GM19463 (cell line): ENCODE measurements around the gene HOXA3.

Source experiments
- ATAC-seq: cut with Tn5 transposase; IDR thresholded peaks from one replicate; pipeline ENCODE4 v1.9.1; 2021; ENCODE audit warnings: mild to moderate bottlenecking, moderate library complexity; ENCODE audit not compliant: unreplicated experiment

HOXA3 gene

DNA sequence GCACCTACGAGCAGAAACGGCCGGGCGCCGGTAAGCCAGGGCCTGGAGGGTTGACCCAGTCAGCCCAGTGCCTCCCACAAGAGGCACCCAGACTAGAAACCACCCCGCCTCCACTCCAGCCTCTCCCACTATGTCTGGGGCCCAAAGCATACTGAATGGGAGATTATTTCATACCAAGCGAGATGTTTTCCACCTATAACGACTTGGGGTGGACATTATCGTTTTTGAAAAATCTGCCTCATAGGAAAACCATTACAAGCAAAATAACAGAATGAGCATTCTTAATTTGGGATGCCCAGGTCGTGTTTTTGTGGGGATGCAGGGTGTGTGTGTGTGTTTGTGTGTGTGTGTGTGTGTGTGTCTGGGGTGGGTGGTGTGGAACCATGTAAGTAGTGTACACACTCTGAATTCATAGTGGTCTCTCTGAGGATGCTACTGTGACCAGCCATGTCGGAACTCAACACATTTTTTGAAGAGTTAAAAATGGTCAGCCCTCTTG, 6.4 kb downstream of the HOXA3 start:
- no peak for ATAC-seq

- no peak for ATAC-seq
Measured at GRCh38 chr7:27145165-27145913, 7.0 kb downstream of the HOXA3 start.

DNA sequence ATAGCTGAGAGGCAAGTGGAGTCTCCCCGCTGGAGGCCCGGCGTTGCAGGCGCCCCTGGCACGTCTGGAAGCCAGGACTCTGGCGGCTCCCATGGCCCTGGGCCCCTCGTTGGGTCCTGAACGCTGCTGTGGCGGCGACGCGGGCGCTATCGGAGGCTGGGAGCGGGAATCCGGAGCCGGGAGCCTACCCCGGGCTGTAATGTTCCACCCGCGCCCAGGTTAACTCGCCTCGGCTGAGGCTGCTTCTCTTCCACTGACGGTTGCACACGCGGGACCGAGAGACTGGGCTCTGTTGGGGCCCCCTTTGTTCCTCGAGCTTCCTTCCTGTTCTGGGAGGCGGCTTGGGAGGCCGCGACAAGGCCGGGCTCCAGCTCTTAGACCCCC, 7.6 kb downstream of the HOXA3 start:
- ATAC-seq, result no peak

GRCh38 chr7:27143950-27144780, 8.2 kb downstream of the HOXA3 start:
- ATAC-seq, result no peak

DNA sequence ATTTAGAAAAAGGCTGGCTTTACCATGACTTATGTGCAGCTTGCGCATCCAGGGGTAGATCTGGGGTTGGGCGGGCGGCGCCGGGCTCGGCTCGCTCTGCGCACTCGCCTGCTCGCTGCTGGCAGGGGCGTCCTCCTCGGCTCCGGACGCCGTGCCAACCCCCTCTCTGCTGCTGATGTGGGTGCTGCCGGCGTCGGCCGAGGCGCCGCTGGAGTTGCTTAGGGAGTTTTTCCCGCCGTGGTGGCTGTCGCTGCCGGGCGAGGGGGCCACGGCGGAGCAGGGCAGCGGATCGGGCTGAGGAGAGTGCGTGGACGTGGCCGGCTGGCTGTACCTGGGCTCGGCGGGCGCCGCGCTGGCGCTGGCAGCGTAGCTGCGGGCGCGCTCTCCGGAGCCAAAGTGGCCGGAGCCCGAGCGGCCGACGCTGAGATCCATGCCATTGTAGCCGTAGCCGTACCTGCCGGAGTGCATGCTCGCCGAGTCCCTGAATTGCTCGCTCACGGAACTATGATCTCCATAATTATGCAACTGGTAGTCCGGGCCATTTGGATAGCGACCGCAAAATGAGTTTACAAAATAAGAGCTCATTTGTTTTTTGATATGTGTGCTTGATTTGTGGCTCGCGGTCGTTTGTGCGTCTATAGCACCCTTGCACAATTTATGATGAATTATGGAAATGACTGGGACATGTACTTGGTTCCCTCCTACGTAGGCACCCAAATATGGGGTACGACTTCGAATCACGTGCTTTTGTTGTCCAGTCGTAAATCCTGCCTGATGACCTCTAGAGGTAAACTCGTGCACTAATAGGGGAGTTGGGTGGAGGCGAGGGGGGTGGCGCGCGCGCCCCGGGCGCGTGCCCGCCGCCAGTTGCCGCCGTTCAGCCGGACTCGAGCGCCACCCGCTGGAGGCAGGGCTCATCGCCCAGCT, 9.1 kb downstream of the HOXA3 start, which contains the start of gene HOXA5:
TSS of gene HOXA5 (minus strand) at position 659 of the 927 bp plus-strand sequence. CDS start at position 585, 74 bp downstream.
- no peak for ATAC-seq

- no peak for ATAC-seq
Measured at GRCh38 chr7:27142580-27143022, 9.8 kb downstream of the HOXA3 start.

DNA sequence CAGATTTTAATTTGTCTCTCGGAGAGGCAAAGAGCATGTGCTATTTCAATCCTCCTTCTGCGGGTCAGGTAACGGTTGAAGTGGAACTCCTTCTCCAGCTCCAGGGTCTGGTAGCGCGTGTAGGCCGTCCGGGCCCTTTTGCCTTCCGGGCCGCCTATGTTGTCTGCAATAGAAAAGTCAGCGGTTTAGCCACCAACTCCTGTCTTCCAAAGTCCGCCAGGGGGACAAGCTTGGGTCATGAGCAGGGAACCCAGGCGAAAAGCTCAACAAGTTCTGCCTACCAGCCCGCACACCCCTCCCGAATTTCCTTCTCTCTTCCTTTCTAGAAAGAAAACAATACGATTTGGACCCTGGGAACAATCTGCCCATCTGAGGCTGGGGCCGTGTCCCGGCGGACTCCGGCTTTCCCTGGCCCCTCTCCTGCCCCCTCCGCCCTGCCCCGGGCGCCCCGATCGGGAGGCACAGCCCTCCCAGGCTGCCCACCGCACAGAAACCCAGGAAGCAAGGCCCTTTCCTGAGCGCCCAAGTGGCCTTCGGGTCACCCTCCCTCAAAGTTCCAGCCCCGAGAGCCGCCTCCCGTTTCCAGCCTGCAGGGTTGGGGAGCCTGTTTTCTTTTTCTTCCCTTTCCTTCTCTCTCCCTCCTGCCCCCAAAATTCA, 10.3 kb downstream of the HOXA3 start:
- ATAC-seq, result no peak

- ATAC-seq, result no peak
Measured at GRCh38 chr7:27141137-27141922, 11.1 kb downstream of the HOXA3 start.

DNA sequence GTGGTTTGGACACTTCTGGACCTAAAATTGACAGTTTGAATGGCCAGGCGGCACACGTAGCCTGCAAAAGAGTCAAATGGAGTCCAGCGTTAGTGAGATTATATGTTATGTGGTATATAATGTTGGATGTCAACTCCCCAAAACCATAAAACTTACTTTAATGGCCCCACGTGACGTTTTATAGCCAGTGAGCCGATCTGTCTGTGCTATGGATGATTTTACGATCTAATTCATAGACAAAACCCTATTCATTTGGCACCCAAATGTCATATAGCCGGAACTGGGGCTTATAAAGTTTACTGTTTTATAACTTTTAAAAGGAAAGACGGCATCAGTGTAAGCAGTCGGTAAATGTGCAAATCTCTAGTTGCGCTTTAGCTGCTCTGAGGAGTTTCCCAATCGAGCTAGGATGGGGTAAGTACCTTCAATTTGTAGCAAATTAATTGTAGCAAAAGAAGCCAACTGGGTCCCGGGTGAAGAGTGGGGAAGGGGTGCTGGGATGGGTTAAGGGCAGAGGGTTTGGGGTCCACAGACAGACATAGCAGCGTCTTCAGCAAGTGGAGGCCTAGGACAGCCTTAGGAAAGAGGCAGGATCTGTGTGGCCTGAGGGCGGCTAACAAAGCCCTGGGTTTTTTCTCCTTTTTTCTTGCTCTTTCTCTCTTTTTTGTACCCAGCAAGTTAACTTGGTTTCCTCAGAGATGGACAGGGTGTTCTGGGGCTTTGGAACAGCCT, 12.1 kb downstream of the HOXA3 start:
- no peak for ATAC-seq

DNA sequence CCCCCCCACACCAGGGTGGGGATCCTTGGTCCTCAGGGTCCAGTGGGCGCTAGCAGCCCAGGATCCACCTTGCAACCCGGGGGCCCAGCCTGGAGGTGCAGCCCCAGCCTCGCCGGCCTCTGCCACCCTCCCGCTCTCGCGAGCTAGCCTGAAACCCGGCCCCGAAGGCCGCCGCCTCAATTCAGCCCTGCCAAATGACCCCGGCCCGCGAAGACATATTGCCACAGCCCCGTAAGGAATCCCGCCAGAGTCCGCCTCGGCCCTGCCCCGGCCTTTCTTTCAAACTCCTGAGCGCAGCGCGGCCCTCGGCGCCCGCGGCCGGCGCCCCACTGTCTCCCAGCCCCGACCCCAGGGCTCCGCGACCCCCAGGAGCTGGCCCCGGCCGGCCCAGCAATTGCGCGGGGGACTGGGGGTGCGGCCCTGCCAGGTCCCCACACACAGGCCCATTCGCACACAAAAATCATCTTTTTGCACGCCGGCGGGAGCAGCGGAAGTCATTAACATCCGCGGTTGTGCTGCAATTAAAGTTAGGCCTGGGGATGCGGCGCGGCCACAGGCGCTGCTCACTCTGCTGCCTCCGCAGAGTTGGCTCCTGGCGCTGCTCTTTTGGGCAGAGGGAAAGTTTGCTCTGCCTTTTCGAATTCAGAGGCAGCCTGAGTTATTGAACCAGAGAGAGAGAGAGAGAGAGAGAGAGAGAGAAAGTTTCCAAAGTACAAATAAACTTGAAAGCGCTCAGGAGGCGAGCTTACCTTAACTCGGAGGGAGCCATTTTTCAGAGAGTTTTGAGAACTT, 12.9 kb downstream of the HOXA3 start:
- ATAC-seq, result no peak

- ATAC-seq, result no peak
Measured at GRCh38 chr7:27138985-27139333, 13.4 kb downstream of the HOXA3 start.

- ATAC-seq, result no peak
Measured at GRCh38 chr7:27138472-27138871, 13.9 kb downstream of the HOXA3 start.

- ATAC-seq, result no peak
Measured at GRCh38 chr7:27137640-27138315, 14.6 kb downstream of the HOXA3 start.

- ATAC-seq, result peak; percentile 56
Measured at GRCh38 chr7:27134392-27134791, 18.0 kb downstream of the HOXA3 start.

DNA sequence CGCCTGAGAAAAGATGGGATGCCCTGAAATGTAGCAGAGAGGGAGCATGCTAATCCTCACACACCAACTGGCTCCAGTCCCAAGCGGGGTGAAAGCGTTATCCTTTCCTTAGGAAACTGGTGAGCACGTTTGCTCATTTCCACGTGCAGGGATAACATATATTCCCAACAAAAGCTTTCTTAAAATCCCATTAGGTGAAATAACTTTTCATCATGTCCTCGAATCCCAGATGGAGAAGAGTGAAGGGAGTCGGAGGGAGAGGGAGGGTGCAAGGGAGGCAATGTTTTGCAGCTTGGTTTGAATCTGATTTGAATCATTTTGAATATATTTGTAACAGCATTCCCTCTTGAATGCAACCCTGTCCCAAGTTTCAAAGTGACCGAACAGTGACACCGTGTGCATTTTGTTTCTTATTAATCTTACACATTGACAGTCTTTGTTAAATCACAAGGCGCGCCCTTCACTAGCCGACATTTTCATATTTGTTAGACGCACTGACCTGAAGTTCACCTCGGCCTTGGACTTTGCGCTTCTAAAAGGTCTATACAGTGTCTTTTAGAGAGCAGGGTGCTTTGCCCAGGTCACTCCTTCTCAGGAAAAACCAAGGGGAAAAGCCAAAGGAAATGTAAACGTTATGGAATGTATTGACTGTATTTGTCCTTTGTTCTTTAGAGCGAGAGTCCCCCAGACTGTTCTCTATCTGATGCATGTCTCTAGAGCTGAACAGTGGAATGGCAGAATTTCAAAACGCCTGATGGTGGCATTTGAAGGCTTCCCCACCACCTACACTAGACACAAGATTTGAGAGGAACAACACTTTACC, 18.8 kb downstream of the HOXA3 start:
- ATAC-seq, result no peak

- no peak for ATAC-seq
Measured at GRCh38 chr7:27132978-27133377, 19.4 kb downstream of the HOXA3 start.

- no peak for ATAC-seq
Measured at GRCh38 chr7:27132214-27132613, 20.2 kb downstream of the HOXA3 start.
